Right renal cortex interstitium (tissue), 3 donors: ENCODE results near the gene MARVELD2. TPM values are rescaled to one million over a fixed set of nuclear protein-coding genes. Genes with fewer than 3 reads are reported as not detected.
"Not testable (repeated sequence)": the region's sequence is repeated elsewhere in the genome, so short reads cannot be mapped to it uniquely, and the experiment has no call there.

ENCODE experiments used
- DNase-seq, 3 donors: peaks; one replicate each; pipeline ENCODE4 v3.0.0-alpha.2; 2013; ENCODE audit warnings: low read depth in 3 of 3, low spot score in 2 of 3
- polyA plus RNA-seq, 3 donors: library from polyadenylated mRNA; unstranded; fragments of 120-200 nt; gene quantifications; one replicate each; pipeline ENCODE4 v1.2.1, GENCODE V29; 2013; ENCODE audit not compliant: insufficient read length in 3 of 3

MARVELD2 gene
- polyA plus RNA-seq, 3 donors = 27.1 to 31.3 (median 27.3) TPM

GRCh38 chr5:69444127-69444754 is 29.3 kb downstream of the MARVELD2 start:
- no peak for DNase-seq

DNA sequence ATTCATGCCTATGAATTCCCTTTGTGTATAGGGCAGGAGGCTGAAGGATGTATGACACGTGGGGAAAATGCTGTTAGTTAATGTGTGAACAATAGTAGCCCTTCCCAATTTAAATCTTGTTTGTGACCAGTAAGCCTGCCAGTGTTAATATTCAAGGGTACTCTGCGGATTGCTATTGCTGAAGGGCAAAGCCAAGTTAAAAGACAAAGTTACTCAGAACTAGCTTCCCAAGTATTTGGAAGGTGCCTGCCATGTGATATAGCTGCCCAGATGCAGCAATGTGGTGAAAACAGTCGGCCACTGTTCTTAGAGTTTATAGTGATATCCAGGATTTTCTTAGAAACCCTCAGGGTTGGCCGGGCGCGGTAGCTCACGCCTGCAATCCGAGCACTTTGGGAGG is 34.6 kb downstream of the MARVELD2 start:
- no peak for DNase-seq

- DNase-seq = no peak
Measured at GRCh38 chr5:69450116-69450515, 35.2 kb downstream of the MARVELD2 start.

- not testable (repeated sequence) for DNase-seq
Measured at GRCh38 chr5:69450527-69450926, 35.6 kb downstream of the MARVELD2 start.

- no peak for DNase-seq
Measured at GRCh38 chr5:69451941-69452647, 37.2 kb downstream of the MARVELD2 start.

- not testable (repeated sequence) for DNase-seq
Measured at GRCh38 chr5:69453487-69453886, 38.6 kb downstream of the MARVELD2 start.

DNA sequence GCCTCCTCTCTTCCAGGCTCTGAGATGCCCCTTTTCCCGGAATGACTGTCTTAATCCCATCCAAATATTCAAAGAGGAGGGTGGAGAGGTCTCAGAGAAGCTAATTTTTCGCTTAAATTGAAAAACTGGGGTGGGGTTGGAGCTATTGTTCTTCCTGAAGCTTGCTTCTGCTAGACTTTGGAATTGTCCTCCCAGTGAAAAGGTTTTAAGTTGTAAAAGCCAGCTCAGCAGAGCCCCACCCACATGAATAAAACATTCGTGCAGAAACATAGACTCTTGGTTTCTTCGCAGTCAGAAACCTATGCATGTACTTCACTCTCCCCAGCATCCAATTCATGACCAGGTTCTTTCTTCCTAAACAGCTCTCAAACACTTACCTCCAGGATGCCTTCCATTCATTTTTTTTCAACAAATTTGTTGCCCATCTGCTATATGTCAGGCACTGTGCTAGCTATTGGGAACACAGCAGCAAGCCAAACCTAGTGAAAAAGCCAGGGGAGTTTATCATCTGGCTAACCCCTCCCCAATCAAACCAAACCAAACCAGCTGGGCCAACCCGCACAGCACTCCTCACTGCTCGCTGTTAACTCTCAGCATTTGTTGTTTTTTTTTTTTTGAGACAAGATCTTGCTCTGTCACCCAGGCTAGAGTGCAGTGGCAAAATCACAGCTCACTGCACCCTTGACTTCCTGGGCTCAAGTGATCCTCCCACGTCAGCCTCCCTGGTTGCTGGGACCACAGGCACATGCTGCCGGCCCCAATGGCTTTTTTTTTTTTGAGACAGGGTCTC is 39.7 kb downstream of the MARVELD2 start:
- DNase-seq = no peak

GRCh38 chr5:69455428-69455988 is 40.6 kb downstream of the MARVELD2 start:
- not testable (repeated sequence) for DNase-seq

DNA sequence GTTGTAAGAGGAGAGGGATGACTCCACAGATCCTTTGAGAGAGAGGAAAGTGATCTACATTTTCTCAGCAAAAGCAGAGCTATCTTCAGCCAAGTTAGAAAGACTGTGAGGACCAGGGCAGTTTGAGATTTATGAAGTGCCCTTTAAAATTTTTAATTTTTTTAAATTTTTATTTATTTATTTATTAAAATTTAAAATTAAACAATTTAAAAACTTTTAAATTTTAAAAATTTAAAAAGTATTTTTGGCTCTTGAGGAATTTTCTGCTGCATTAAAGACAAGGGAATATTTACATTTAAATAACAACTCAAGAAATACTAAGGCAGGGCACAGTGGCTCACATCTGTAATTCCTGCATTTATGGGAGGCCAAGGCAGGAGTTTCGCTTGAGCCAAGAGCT is 47.3 kb downstream of the MARVELD2 start:
- no peak for DNase-seq

DNA sequence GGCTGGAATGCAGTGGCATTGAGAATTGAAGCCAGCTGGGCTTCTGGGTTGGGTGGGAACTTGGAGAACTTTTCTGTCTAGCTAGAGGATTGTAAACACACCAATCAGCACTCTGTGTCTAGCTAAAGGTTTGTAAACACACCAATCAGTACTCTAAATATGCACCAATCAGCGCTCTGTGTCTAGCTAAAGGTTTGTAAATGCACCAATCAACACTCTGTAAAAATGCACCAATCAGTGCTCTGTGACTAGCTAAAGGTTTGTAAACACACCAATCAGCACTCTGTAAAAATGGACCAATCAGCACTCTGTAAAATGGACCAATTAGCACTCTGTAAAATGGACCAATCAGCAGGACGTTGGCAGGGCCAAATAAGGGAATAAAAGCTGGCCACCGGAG is 51.5 kb downstream of the MARVELD2 start:
- DNase-seq = not testable (repeated sequence)

GRCh38 chr5:69467442-69468225 is 52.7 kb downstream of the MARVELD2 start:
- no peak for DNase-seq

GRCh38 chr5:69468631-69469030 is 53.7 kb downstream of the MARVELD2 start:
- no peak for DNase-seq

DNA sequence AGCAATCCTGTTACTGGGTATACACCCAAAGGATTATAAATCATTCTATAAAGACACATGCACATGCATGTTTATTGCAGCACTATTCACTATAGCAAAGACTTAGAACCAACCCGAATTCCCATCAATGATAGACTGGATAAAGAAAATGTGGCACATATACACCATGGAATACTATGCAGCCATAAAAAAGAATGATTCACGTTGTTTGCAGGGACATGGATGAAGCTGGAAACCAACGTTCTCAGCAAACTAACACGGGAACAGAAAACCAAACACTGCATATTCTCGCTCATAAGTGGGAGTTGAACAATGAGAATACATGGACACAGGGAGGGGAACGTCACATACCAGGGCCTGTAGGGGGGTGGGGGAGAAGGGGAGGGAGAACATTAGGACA is 56.6 kb downstream of the MARVELD2 start:
- not testable (repeated sequence) for DNase-seq

DNA sequence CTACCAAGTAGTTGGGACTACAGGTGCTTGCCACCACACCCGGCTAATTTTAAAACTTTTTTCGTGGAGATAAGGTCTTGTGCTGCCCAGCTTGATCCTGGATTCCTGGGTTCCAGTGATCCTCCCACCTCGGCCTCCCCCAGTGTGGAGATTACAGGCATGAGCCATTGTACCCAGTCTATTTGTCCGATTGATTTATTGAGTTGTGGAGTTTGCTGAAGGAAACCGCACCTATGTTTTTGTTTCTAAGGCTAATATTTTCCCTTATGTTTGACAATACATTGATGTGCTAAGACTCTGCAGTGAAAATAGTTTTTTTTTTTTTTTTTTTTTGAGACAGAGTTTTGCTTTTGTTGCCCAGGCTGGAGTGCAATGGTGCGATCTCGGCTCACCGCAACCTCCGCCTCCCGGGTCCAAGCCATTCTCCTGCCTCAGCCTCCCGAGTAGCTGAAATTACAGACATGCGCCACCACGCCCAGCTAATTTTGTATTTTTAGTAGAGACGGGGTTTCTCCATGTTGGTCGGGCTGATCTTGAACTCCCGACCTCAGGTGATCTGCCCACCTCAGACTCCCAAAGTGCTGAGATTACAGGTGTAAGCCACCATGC is 57.7 kb downstream of the MARVELD2 start:
- not testable (repeated sequence) for DNase-seq

DNA sequence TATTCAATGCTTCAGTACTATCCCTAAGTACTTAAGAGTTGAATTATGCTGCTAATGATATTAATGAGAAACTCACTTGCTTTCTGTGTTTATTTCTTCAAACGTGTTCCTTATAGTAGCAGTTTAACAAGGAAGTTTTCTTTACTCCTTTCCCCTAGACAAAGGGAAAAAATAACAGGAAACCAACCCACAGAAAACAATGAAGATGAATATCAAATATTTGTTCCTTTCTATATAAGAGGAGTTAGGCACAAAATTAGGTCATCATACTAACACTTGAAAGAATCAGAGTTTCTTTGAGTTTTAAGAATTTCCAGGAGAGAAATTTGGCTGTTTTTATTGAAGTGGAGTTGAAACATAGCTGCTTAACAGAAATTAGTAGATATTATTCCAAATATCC is 62.3 kb downstream of the MARVELD2 start:
- no peak for DNase-seq

DNA sequence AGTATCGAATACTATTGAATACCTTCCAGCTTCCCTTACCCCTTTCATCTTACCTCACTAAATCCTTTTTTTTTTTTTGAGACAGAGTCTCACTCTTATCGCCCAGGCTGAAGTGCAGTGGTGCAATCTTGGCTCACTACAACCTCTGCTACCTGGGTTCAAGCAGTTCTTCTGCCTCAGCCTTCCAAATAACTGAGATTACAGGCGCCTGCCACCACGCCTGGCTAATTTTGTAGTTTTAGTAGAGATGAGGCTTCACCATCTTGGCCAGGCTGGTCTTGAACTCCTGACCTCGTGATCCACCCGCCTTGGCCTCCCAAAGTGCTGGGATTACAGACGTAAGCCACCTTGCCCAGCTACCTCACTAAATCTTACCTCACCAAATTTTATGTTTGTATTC is 63.4 kb downstream of the MARVELD2 start:
- not testable (repeated sequence) for DNase-seq

GRCh38 chr5:69484891-69485290 is 70.0 kb downstream of the MARVELD2 start:
- no peak for DNase-seq

DNA sequence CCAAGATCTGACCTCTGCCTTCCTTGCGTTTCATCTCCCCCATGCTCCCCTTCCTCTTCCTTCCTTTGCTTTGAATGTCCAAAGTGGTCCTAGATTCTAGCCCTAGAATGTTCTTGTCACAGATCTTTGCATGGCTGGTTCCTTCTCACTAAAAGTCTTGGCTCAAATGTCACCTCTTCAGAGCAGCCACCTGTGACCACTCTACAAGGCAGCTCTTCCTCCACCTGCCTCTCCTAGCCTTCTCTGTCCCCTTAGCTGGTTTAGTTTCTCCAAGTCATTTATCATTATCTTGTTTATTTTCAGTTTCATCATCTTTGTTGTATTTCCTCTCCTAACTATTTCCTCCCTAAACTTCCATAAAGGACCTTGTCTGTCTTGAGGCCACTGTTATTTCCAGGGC is 70.6 kb downstream of the MARVELD2 start:
- no peak for DNase-seq

GRCh38 chr5:69489246-69489645 is 74.3 kb downstream of the MARVELD2 start:
- DNase-seq = no peak

GRCh38 chr5:69491027-69491426 is 76.1 kb downstream of the MARVELD2 start:
- no peak for DNase-seq
